Keratinocyte (primary cell): ENCODE data around the gene SNX20. TPM values are rescaled to one million over a fixed set of nuclear protein-coding genes. Genes with fewer than 3 reads are reported as not detected.

Experiments
- DNase-seq: peaks from one replicate; pipeline ENCODE4 v3.0.0-alpha.2; 2011; ENCODE audit warnings: low read depth, missing footprints, low spot score
- FAIRE-seq: peaks from 2 replicates; lab custom pipeline; 2011; peaks lifted over from hg19 to GRCh38; lab: Jason Lieb, UNC
- H2AFZ ChIP-seq: 2 replicates; pipeline ENCODE4 v1.6.0; 2012; ENCODE audit warnings: low read length, control low read depth, inconsistent platforms; ENCODE audit not compliant: control insufficient read depth
- H3K27ac ChIP-seq: 2 replicates; pipeline ENCODE4 v1.5.1; 2011; ENCODE audit warnings: low read length; ENCODE audit not compliant: control insufficient read depth, insufficient read depth
- H3K27me3 ChIP-seq: 3 replicates; pipeline ENCODE4 v1.6.0; 2011; ENCODE audit warnings: low read length; ENCODE audit not compliant: control insufficient read depth, insufficient read depth; ENCODE audit errors: extremely low read depth
- H3K36me3 ChIP-seq, 2 experiments: 2 replicates in 1 of 2; 3 replicates in 1 of 2; pipeline ENCODE4 v1.5.1; 2011; ENCODE audit warnings: low read length in 2 of 2, mild to moderate bottlenecking in 1 of 2; ENCODE audit not compliant: control insufficient read depth in 2 of 2, insufficient read depth in 2 of 2; ENCODE audit errors: extremely low read depth in 1 of 2
- H3K4me1 ChIP-seq: 3 replicates; pipeline ENCODE4 v1.5.1; 2011; ENCODE audit warnings: low read length; ENCODE audit not compliant: control insufficient read depth, insufficient read depth; ENCODE audit errors: extremely low read depth
- H3K4me2 ChIP-seq: 3 replicates; pipeline ENCODE4 v1.6.0; 2011; ENCODE audit warnings: low read depth, low read length; ENCODE audit not compliant: control insufficient read depth, insufficient read depth; ENCODE audit errors: extremely low read depth
- H3K4me3 ChIP-seq, 3 experiments: fragments of 200-600 bp in 1 of 3; sonication (generic) in 1 of 3; 2 replicates in 2 of 3; 3 replicates in 1 of 3; pipeline ENCODE4 v1.5.1; 2011 to 2016; ENCODE audit warnings: low read length in 3 of 3, mild to moderate bottlenecking in 3 of 3, control low read depth in 2 of 3, inconsistent platforms in 1 of 3, low read depth in 1 of 3, mixed read lengths in 1 of 3, mixed run types in 1 of 3, moderate library complexity in 1 of 3; ENCODE audit not compliant: control insufficient read depth in 2 of 3, insufficient read depth in 2 of 3; ENCODE audit errors: extremely low read depth in 1 of 3
- H3K79me2 ChIP-seq: 2 replicates; pipeline ENCODE4 v1.6.0; 2012; ENCODE audit warnings: low read length; ENCODE audit not compliant: control insufficient read depth, insufficient read depth
- H3K9ac ChIP-seq: 3 replicates; pipeline ENCODE4 v1.6.0; 2011; ENCODE audit warnings: low read length; ENCODE audit not compliant: control insufficient read depth, insufficient read depth; ENCODE audit errors: extremely low read depth
- H3K9me1 ChIP-seq: 3 replicates; pipeline ENCODE4 v1.6.0; 2011; ENCODE audit warnings: low read length; ENCODE audit not compliant: control insufficient read depth, insufficient read depth; ENCODE audit errors: extremely low read depth
- H3K9me3 ChIP-seq: 2 replicates; pipeline ENCODE4 v1.5.1; 2012; ENCODE audit warnings: low read depth, low read length; ENCODE audit not compliant: control insufficient read depth
- H4K20me1 ChIP-seq: 3 replicates; pipeline ENCODE4 v1.6.0; 2011; ENCODE audit warnings: low read length; ENCODE audit not compliant: control insufficient read depth, insufficient read depth; ENCODE audit errors: extremely low read depth
- CTCF ChIP-seq, 3 experiments: IDR thresholded peaks in 1 of 3; conservative IDR thresholded peaks in 1 of 3; optimal IDR thresholded peaks in 1 of 3; 2 replicates in 2 of 3; 3 replicates in 1 of 3; pipeline versions ENCODE3 to v1.5.1; 2011; ENCODE audit warnings: low read length in 3 of 3, mild to moderate bottlenecking in 3 of 3, moderate library complexity in 2 of 3, control low read depth in 1 of 3, inconsistent platforms in 1 of 3; ENCODE audit not compliant: insufficient read depth in 2 of 3; ENCODE audit errors: extremely low read depth in 1 of 3
- EZH2 ChIP-seq: IDR thresholded peaks from one replicate; pipeline ENCODE4 v1.6.1; 2012; ENCODE audit warnings: inconsistent platforms, mild to moderate bottlenecking, low read length, moderate library complexity
- dilution Hi-C: fragments of 300-500 bp; cut with MboI; formaldehyde crosslinking; loops from one replicate; pipeline ENCODE4 v1.7.0; 2020; ENCODE audit warnings: low sequenced_read_pairs; ENCODE audit not compliant: extremely low pct_ligation_motif_present
- polyA plus RNA-seq, 5 experiments: library from polyadenylated mRNA; depleted of rRNA in 3 of 5; stranded (reverse) in 3 of 5; stranded (forward) in 1 of 5; unstranded in 1 of 5; fragments of >200 nt; gene quantifications; 1 replicate in 1 of 5; 2 replicates in 3 of 5; 3 replicates in 1 of 5; pipeline versions ENCODE4 v1.2.1 to v1.2.3, GENCODE V29; 2011 to 2012; ENCODE audit warnings: missing spikeins in 2 of 5, low read depth in 1 of 5, low replicate concordance in 1 of 5

The SNX20 gene
- polyA plus RNA-seq, 1 donor (not counting 4 experiments of a cell fraction or from before 2014, with no cell fraction given) = not detected

GRCh38 chr16:50637716-50638602 is 43.2 kb downstream of the SNX20 start:
- Histone ChIP-seq H4K20me1 (no peaks in the 10 kb centered on the region), H3K36me3 (no peaks in the 10 kb centered on the region), H3K9me3 (no peaks in the 10 kb centered on the region), H3K27me3 (no peaks in the 10 kb centered on the region), H3K79me2 (no peaks in the 10 kb centered on the region), H3K9me1 (no peaks in the 10 kb centered on the region), H3K9ac (no peak overlapping the region), H2AFZ (no peak overlapping the region), H3K4me2 (no peak overlapping the region), H3K4me1 (no peaks in the 10 kb centered on the region), H3K27ac (no peak overlapping the region), H3K4me3 (no peak overlapping the region)
- no peak for TF ChIP-seq EZH2
- no peak for TF ChIP-seq CTCF (optimal IDR thresholded peaks at IDR 0.05 in 1 of 3, IDR thresholded peaks at IDR 0.05 in 1 of 3, conservative IDR thresholded peaks at IDR 0.05 in 1 of 3; ENCODE audit: extremely low read depth in 1 of 3, insufficient read depth in 2 of 3, low read length in 3 of 3)
- no peak for FAIRE-seq
- dilution Hi-C loops = no loop called here
- DNase-seq = no peak

- no peak for DNase-seq
- Histone ChIP-seq H3K27me3 (no peaks in the 10 kb centered on the region), H3K27ac (no peak overlapping the region), H2AFZ (no peak overlapping the region), H3K9ac (no peak overlapping the region), H3K4me2 (no peak overlapping the region), H3K4me1 (no peaks in the 10 kb centered on the region), H3K36me3 (no peaks in the 10 kb centered on the region), H3K9me3 (no peaks in the 10 kb centered on the region), H3K9me1 (no peaks in the 10 kb centered on the region), H4K20me1 (no peaks in the 10 kb centered on the region), H3K79me2 (no peaks in the 10 kb centered on the region), H3K4me3 (no peak overlapping the region)
- dilution Hi-C loops = no loop called here
- TF ChIP-seq CTCF (optimal IDR thresholded peaks at IDR 0.05 in 1 of 3, IDR thresholded peaks at IDR 0.05 in 1 of 3, conservative IDR thresholded peaks at IDR 0.05 in 1 of 3; ENCODE audit: extremely low read depth in 1 of 3, insufficient read depth in 2 of 3, low read length in 3 of 3) = no peak
- no peak for TF ChIP-seq EZH2
- no peak for FAIRE-seq
Measured at GRCh38 chr16:50636753-50637374, 44.2 kb downstream of the SNX20 start.
